IPS-NIHi11 (cell line): ENCODE measurements around the gene ECEL1.
"Not testable (repeated sequence)": the region's sequence is repeated elsewhere in the genome, so short reads cannot be mapped to it uniquely, and the experiment has no call there.

Source experiments
- DNase-seq: peaks from one replicate; pipeline ENCODE4 v3.0.0; 2012; ENCODE audit warnings: mixed read lengths, low spot score

ECEL1 gene

DNA sequence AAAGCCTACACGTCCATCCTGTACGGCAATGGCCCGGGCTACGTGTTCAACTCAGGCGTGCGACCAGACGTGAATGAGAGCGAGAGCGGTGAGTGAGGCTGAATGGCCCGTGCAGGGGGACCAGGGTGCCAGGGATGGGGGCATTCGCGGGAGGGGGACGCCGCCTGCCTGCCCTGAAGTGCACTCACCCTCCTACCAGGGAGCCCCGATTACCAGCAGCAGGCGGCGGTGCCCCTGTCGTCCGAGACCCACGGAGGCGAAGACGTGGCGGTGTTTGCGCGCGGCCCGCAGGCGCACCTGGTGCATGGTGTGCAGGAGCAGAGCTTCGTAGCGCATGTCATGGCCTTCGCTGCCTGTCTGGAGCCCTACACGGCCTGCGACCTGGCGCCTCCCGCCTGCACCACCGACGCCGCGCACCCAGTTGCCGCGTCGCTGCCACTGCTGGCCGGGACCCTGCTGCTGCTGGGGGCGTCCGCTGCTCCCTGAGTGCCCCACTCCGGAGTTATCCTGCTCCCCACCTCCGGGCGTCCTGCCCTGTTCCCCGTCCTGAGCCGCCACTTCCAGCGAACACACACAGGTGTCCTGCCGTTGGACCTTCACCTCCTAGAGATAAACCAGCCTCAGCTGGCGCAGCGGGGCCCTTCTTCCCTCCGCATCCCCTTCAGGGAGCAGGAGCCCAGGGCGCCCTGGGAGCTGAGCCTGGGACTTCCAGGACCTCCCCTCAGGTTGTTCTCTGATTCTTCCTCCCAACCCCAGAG, 28.8 kb downstream of the ECEL1 start:
- no peak for DNase-seq

DNA sequence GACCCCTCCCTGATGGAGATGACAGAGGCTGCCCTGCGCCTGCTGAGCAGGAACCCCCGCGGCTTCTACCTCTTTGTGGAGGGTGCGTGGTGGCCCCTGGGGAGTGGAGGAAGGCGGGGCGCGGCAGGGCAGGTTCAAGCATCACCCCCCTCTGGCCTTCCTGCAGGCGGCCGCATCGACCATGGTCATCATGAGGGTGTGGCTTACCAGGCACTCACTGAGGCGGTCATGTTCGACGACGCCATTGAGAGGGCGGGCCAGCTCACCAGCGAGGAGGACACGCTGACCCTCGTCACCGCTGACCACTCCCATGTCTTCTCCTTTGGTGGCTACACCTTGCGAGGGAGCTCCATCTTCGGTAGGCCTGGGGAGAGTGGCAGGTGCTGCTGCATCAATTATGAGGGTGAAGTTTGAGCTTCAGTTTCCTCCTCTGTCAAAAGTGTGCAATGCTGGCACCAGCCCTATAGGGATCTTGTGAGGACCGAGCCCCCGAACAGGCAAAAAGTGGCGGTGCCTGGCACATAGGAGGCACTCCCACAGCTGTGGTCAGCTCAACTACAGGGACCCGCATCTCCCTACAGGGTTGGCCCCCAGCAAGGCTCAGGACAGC, 29.5 kb downstream of the ECEL1 start:
- DNase-seq = no peak

GRCh38 chr2:232457121-232458011, 30.3 kb downstream of the ECEL1 start:
- DNase-seq = no peak

- no peak for DNase-seq
Observed at GRCh38 chr2:232456296-232457120, 31.1 kb downstream of the ECEL1 start.

- no peak for DNase-seq
Observed at GRCh38 chr2:232455426-232456255, 32.0 kb downstream of the ECEL1 start, which contains the start of gene ALPI. Gene ALPI, plus strand, starts transcription at chr2:232456153. Its CDS starts 47 bp downstream, at chr2:232456200.

DNA sequence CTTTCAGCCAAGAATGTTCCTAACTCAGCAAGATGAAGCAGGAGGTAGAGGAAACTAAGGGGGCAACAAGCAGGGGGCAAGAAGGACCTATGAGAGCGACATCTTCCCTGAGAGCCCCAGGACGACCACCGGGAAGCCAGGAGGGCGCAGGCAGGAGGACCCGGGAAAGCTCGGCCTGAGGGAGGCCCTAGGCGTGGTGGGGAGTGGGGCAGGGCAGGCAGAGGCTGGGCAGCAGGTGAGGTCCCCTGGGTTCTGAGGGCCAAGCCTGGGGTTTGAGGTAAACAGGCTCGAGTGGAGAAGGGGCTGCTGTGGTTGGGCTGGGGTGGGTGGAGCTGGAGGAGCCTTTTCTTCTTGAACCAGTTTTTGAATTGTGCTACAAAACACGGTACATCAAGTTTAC, 33.0 kb downstream of the ECEL1 start:
- no peak for DNase-seq

- not testable (repeated sequence) for DNase-seq
Observed at GRCh38 chr2:232451645-232452044, 36.0 kb downstream of the ECEL1 start.

DNA sequence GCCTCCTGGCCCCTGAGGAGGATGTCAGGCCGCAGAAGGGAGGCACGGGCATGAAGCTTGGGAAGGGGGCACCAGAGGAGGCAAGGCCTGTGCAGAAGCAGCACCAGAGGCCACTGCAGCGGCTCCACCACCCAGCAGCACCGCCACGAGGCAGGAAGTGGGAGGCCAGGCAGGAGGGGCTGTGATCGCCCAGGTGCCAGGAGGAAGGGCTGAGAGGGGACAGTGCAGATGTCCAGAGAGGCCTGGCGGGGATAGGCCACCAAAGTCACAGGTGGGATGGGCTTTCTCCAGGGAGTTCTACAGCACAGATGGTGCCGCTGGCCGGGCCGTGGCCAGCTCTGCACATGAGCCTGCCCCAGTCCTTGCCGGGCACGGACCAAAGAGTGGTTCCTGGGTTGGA, 37.7 kb downstream of the ECEL1 start:
- peak; percentile 29 for DNase-seq

- DNase-seq = no peak
Observed at GRCh38 chr2:232448304-232448690, 39.3 kb downstream of the ECEL1 start.

DNA sequence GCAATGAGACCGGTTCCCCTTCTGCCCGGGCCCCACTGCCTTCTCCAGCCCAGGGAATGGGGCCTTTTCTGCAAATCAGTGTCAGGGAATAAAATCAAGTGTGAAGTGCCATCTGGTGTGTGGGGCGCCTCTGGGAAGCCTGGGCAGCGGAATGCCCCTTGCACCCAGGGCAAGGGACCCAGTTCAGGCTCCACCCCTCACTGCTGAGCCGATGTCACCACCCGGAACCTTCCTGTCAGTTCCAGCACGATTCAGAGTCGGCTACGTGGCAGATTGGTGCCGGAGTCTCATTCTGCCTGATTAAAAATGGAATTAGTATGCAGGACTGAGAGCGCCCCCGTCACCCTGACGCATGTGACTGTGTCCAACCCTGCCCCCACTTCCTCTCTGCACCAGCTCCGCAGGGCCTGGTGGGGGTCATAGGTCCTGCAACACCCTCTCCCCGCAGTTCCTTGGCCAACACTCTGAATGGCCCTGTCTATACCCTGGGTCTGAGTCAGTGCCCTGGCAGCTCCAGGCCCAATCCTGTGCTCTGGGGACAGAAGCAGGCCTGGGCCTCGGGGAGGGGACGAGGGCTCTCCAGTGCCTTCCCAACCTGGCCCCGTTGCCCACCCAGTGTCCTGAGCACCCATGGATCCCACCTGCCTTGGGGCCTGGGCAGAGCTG, 39.9 kb downstream of the ECEL1 start:
- no peak for DNase-seq

- no peak for DNase-seq
Observed at GRCh38 chr2:232447091-232447620, 40.5 kb downstream of the ECEL1 start.

GRCh38 chr2:232446266-232446777, 41.3 kb downstream of the ECEL1 start:
- DNase-seq = peak; percentile 35

- not testable (repeated sequence) for DNase-seq
Observed at GRCh38 chr2:232445149-232445885, 42.3 kb downstream of the ECEL1 start.

GRCh38 chr2:232444409-232445148, 43.1 kb downstream of the ECEL1 start:
- DNase-seq = peak; percentile 67

DNA sequence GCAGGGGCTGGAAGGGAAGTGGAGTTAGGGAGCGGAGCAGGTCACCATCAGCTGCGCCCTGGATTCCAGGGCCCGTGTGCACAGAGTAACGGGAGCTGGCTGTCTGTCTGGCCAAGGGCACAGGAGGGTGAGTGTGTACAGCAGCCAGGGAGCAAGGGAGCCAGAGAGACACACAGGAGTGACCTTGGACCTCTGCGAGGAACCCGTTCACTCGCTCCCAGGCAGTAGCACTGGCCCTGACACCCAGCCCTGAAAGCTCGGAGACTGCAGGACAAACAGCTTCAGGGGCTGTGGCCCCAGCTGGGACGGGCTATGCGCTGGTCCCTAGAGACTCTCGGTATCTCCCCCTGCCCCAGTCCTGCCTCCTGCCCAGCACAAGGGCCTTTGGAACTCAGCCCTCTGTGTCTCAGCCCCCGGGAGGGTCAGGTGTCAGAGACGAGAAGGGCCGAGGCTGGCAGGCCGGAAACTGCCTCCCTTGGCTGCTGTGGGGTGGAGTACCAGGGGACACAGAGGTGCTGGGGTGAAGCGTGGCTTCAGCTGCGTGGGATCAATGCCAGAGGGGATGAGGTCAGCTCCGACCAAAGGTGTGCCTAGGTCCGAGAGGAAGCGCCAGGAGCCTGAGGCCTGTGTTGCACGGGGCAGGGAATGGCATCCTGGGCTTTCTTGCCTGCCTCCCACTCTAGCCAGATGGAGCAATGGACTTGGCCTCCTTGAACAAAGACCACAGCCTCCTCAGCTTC, 43.8 kb downstream of the ECEL1 start:
- DNase-seq = not testable (repeated sequence)

- not testable (repeated sequence) for DNase-seq
Observed at GRCh38 chr2:232443047-232443446, 44.6 kb downstream of the ECEL1 start.

- not testable (repeated sequence) for DNase-seq
Observed at GRCh38 chr2:232442431-232442830, 45.2 kb downstream of the ECEL1 start.

DNA sequence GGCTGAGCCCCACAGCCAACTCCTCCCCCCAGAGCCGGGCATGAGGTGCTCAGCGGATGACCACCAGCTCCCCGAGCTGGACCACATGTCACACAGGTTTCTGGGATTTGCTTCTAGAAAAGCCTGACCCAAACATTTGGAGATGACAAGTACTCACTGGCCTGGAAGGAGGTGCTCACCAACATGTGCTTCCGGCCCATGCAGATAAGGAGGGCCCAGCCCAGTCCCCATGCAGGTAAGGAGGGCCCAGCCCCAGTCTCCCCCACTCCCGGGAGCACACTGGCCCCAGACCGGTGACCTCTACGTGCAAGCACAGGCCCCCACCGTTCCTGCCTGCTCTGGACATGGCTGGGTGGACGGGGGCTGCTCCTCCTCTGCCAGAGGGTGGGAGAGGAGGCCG, 45.7 kb downstream of the ECEL1 start:
- not testable (repeated sequence) for DNase-seq
